Mammary epithelial cell (primary cell): ENCODE results near the gene ARHGAP28.

Experiments used
- EZH2 ChIP-seq: IDR thresholded peaks from 2 replicates; pipeline ENCODE4 v1.6.1; 2012; ENCODE audit warnings: low read length, inconsistent platforms, borderline replicate concordance
- TF ChIP-seq, protein P1 (sequence below), 2 donors: IDR thresholded peaks in 1 of 2; conservative IDR thresholded peaks in 1 of 2; 2 replicates each; pipeline ENCODE4 v1.5.1; 2011 to 2012; ENCODE audit warnings: inconsistent platforms in 2 of 2, low read length in 2 of 2, mild to moderate bottlenecking in 2 of 2, control low read depth in 1 of 2, low read depth in 1 of 2; ENCODE audit not compliant: insufficient read depth in 1 of 2; ENCODE audit errors: extremely low read depth in 1 of 2

GRCh38 chr18:6947338-6948030, 218.0 kb downstream of the ARHGAP28 start:
- TF ChIP-seq, protein P1, sequence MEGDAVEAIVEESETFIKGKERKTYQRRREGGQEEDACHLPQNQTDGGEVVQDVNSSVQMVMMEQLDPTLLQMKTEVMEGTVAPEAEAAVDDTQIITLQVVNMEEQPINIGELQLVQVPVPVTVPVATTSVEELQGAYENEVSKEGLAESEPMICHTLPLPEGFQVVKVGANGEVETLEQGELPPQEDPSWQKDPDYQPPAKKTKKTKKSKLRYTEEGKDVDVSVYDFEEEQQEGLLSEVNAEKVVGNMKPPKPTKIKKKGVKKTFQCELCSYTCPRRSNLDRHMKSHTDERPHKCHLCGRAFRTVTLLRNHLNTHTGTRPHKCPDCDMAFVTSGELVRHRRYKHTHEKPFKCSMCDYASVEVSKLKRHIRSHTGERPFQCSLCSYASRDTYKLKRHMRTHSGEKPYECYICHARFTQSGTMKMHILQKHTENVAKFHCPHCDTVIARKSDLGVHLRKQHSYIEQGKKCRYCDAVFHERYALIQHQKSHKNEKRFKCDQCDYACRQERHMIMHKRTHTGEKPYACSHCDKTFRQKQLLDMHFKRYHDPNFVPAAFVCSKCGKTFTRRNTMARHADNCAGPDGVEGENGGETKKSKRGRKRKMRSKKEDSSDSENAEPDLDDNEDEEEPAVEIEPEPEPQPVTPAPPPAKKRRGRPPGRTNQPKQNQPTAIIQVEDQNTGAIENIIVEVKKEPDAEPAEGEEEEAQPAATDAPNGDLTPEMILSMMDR (conservative IDR thresholded peaks at IDR 0.05 in 1 of 2, IDR thresholded peaks at IDR 0.05 in 1 of 2; ENCODE audit: extremely low read depth in 1 of 2, insufficient read depth in 1 of 2, low read depth in 1 of 2, low read length in 2 of 2) = no peak
- no peak for TF ChIP-seq EZH2
